Stimulated activated CD8-positive, alpha-beta memory T cell treated with anti-CD3 and anti-CD28 coated beads, Interleukin-4, amount 100 ng/mL, for 24 hours (primary cell): Measurements from ENCODE around the gene MMAB.

ENCODE experiments used
- DNase-seq: peaks from one replicate; pipeline ENCODE4 v3.0.0-alpha.2; 2020; ENCODE audit warnings: low read depth

Gene MMAB

GRCh38 chr12:109538191-109538863, 35.0 kb downstream of the MMAB start:
- no peak for DNase-seq

- no peak for DNase-seq
Measured at GRCh38 chr12:109537136-109537535, 36.2 kb downstream of the MMAB start.

GRCh38 chr12:109535863-109536250, 37.4 kb downstream of the MMAB start:
- DNase-seq = no peak

- no peak for DNase-seq
Measured at GRCh38 chr12:109535231-109535862, 38.0 kb downstream of the MMAB start.

- no peak for DNase-seq
Measured at GRCh38 chr12:109534456-109534855, 38.8 kb downstream of the MMAB start.

GRCh38 chr12:109533487-109533740, 39.9 kb downstream of the MMAB start:
- no peak for DNase-seq

- no peak for DNase-seq
Measured at GRCh38 chr12:109532721-109533486, 40.4 kb downstream of the MMAB start.

GRCh38 chr12:109531411-109531810, 41.9 kb downstream of the MMAB start:
- DNase-seq = no peak

GRCh38 chr12:109529691-109530640, 43.3 kb downstream of the MMAB start:
- DNase-seq = no peak

- DNase-seq = no peak
Measured at GRCh38 chr12:109527489-109528123, 45.7 kb downstream of the MMAB start.

GRCh38 chr12:109525279-109525585, 48.1 kb downstream of the MMAB start:
- no peak for DNase-seq

- no peak for DNase-seq
Measured at GRCh38 chr12:109524466-109525278, 48.6 kb downstream of the MMAB start.

- no peak for DNase-seq
Measured at GRCh38 chr12:109523504-109523903, 49.8 kb downstream of the MMAB start.

GRCh38 chr12:109523071-109523470, 50.2 kb downstream of the MMAB start:
- DNase-seq = no peak

GRCh38 chr12:109521831-109522230, 51.5 kb downstream of the MMAB start:
- DNase-seq = no peak

GRCh38 chr12:109519787-109520186, 53.5 kb downstream of the MMAB start:
- no peak for DNase-seq

GRCh38 chr12:109518820-109519665, 54.3 kb downstream of the MMAB start:
- peak; percentile 37 for DNase-seq

GRCh38 chr12:109517619-109518018, 55.7 kb downstream of the MMAB start:
- no peak for DNase-seq

- no peak for DNase-seq
Measured at GRCh38 chr12:109513977-109514376, 59.3 kb downstream of the MMAB start.

GRCh38 chr12:109513051-109513450, 60.3 kb downstream of the MMAB start:
- no peak for DNase-seq
